GM19455 (cell line): ENCODE data around the gene PLEKHM3.

ENCODE experiments used
- ATAC-seq: cut with Tn5 transposase; IDR thresholded peaks from one replicate; pipeline ENCODE4 v1.9.1; 2021; ENCODE audit not compliant: unreplicated experiment

The PLEKHM3 gene, protein sequence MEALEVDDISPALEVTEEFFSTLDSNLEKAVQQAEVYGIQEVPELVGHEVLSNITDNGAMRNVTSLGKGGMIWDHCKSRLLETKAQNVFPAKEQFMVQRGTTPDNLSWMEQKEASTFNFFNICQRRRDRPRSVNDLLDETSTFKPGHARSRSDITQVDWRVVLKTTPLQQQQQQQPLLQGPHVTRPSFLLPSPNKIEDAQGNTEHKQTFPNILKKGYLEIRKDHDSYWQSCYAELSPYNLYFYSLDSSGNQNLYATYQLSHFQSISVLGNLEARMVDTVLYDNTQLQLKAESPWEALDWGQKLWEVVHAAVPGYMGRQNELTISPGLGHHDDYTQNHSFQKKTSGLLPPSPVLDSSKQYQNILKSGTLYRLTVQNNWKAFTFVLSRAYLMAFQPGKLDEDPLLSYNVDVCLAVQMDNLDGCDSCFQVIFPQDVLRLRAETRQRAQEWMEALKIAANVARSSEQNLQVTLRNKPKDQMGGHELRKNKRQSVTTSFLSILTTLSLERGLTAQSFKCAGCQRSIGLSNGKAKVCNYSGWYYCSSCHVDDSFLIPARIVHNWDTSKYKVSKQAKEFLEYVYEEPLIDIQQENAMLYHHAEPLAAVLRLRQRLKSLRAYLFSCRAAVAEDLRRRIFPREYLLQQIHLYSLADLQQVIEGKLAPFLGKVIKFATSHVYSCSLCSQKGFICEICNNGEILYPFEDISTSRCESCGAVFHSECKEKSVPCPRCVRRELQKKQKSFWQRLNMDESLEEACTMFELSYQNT

DNA sequence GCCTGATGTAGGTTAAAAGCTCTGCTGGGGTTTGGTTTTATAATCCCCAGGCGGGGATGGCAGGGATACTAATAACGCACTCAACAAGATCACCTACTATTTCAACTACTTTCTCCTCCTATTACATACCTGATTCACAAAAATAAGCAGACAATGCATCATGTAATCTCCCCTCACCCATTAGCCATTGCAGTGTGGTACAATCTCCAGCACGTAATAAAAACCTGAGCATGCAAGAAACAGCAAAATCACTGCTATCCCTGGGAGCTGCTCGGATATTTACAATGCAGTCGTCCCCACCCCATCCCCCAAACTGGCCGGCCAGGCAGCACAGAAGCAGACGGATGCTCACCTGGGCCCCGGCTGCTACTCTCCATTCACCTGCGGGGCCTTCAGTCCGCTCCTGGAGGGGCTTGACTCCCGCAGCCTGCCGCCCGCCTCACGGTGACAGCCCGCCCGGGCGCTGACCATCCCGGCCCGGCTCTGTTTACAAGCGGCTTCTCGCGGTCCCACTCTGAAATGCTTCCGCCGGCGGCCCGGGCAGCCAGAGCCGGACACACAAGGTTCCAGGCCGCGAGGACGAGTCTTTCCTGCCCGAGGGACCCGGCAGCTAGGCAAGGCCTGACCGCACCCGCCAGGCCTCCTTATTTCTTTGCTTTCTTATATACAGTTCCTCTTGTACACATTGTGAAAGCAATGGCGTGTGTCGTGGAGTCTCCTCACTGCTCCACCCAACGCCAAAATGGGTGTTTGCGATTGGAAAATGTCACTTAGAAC lies at the start of gene PLEKHM3:
Gene PLEKHM3, minus strand, starts transcription at position 491 of the 777 bp plus-strand sequence. CDS start 23,888 bp downstream, outside the sequence.
- peak; percentile 89 for ATAC-seq

DNA sequence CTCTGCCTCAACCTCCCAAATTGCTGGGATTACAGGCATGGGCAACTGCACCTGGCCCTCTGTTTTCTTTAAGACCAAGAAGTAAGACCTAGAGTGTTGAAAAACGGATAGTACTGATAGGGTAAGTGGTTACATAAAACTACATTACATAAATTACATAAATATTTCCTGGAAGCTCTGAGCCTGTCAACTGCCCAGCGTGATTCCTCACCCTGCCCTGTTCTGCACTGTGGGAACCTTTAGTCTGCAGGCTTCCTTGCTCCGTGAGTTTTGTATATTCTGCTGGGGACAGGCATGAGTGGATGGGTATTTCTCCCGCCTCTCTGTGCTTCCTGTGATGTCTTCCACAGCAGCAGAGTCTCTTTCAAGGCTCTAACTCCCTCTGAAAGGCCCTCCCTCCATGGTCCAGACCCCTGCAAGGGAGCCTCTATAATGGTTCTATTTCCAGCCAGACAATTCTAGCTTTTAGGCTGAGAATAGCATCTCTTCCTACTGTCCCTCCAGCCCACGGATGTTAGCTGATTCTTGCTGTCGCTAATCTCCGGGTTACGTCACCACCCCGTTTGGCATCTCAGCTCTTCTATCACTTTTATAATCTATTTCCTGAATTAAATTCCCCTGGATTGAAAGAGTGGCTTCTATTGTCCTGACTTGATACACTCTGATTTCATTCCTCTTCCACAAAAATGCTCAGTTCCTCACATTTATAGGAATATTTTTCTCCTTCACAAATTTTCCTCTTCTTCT lies 49.5 kb upstream of the PLEKHM3 start:
- no peak for ATAC-seq

DNA sequence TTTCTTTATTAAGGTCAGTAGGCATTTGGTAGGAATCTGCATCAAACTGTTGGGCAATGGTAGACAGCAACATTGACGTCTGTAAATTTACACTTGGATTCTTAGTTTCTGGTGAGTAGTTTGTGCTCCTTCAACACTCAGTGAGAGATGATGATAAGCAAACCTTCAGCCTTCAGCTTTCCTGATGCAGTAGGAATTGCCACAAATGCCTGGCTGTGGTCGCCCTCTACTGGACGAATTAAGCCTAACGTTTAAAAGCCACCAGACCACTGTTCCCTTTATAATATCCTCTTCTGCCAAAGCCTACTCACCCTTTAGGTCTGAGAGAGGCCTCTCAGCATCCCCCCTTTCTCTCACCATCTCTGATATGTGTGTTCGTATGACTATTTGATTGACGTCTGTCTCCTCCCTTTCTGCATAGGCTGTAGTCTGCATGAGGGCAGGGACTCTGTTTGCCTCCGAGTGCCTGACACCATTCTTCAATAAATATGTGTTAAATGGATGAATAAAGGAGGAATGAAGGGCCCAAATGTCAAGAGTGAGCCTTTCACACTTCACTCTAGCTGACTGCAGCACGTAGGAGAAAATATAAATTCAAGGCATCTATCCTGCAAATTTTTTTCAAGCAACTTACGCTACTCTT lies 47.0 kb upstream of the PLEKHM3 start:
- peak; percentile 86 for ATAC-seq

DNA sequence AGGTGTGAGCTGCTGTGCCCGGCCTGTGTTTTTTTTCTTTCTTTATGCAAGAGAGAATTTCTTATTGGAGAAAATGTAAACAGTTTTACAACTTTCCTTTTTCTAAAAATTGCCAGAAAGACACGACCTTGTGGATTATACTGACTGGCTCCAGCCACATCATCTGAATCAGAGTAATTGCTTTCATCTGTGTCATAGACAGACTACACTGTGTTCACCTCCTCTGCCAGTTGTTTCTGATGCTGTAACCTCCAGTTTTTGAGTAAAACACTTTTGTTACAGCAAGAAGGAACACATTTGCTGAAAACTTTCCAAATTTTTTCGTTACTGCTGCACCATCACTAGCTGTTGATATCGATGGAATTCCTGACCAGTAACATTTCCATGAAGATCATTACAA lies 43.9 kb upstream of the PLEKHM3 start:
- ATAC-seq: no peak

DNA sequence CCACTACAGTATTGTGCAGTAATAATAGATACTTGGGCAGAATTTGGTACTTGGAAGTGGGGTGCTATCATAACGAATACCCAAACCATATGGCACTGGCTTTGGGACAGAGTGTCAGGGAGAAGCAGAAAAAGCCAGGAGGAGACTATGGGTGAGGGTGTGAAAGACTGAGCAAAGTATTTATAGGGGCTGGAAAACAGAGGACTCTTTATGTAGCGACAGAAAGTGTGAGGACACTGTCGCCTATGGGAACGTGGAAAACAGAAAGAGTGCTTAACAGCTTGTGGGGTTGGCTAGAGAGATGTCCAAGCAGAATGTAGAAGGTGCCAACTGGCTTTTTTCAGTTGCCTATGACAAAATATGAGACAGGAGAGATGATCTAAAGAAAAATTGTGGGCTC lies 40.7 kb upstream of the PLEKHM3 start:
- no peak for ATAC-seq

DNA sequence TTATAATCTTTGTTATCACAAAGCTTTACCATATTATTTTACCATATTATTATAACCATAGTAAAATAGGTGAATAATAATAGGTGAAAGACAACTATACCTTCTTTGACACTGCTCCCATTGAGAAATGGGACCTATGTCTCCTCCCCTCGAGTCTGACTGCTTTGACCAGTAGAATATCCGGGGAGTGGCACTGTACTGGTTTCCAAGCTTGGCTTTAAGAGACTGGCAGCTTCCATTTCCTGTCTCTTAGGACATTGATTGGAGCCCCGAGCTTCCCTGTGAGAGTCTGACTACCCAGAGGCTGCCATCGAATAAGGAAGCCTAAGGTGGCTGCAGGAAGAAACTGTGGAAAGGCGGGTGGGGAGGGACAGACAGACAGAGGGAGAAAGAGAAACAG lies 40.1 kb upstream of the PLEKHM3 start:
- ATAC-seq: no peak

DNA sequence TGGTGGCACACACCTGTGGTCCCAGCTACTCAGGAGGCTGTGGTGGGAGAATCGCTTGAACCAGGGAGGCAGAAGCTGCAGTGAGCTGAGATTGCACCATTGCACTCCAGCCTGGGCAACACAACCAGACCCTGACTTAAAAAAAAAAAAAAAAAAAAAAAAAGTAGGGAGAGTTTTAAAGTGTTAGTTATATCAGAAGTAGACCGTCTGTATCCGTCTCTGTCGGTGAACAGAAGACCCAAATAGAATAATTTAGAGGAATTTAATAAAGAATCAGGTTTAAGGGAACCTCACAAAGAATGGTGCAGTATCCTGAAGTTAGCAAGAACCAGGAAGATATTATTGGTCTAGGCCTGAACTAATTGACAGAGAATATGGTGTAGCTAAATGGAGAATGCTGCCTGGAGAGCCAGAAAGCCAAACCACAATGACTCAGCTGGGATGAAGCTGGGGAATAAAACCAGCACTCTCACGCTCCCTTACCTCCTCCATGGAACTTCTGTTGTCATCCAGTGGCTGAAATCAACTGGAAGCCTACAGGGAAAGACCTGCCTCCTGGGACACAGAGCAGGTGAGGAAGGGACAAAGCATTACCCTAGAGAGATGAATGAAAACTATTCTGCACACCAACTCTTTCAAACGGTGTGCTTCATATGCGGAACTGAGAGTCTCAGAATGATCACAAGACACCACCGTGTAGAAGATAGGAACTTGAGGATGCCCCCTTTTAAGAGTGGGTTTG lies 39.1 kb upstream of the PLEKHM3 start:
- peak; percentile 90 for ATAC-seq

DNA sequence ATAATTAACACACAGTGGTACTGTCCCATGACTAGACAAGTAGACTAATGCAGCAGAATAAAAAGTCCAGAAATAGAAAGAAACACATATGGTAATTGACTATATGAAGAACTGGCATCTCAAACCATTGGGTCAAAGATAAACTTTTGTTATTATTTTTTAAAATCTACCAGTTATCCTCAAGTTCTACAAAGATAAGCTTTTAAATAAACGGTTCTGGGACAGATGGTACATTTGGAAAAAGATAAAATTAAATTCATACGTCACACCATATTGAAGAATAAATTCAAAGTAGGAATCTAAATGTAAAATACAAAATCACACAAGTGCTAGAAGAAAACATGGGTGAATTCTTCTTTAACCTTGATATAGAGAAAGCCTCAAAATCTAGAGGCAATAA lies 37.6 kb upstream of the PLEKHM3 start:
- ATAC-seq: no peak

DNA sequence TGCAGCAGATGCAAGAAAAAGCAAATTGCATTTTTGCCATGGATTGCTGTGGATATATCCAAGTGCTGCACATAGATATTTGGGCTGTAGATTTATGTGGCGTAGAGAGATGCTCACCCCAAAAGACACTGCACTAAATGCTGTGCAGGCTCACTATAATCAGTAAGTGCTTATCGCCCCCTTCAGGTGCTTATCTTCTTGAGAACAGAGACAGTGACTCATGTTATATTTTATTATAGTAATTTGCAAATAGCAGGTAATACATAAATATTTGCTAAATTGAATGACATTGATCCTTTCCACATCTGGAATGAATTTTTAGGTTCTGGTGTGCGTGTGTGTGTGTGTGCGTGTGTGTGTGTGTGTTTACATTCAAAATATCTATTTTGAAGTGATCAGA lies 36.8 kb upstream of the PLEKHM3 start:
- no peak for ATAC-seq

DNA sequence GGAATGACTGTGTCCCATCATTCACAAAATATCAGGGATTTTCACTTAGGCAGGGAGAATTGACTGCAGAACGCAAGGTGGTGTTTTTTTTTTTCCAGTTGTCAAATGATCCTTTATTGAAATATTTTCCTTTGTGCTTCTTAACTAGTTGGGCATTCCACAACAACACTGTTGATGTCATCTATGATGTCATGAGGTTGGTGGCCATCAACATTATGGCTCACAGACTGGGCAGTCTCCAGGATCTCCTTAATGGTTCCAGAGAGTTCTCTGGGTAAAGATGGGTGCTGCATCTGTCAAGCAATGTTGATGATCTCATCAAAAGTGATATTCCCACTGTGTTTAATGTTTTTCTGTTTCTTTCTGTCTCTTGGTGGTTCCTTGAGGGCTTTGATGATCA lies 31.8 kb upstream of the PLEKHM3 start:
- ATAC-seq: no peak

DNA sequence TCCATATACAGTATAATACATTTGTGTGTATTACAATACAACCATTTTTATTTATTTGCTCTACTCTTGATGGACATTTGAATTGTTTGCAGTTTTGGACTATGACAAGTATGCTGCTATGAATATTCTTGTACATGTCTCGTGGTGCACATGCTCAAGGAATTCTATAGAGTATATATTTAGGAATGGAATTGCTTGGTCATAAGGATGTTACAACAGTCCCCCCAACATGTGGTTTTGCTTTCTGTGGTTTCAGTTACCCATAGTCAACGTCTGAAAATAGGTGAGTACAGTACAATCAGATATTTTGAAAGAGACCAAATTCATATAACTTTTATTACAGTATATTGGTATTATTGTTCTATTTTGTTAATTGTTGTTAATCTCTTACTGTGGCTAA lies 24.1 kb upstream of the PLEKHM3 start:
- no peak for ATAC-seq

DNA sequence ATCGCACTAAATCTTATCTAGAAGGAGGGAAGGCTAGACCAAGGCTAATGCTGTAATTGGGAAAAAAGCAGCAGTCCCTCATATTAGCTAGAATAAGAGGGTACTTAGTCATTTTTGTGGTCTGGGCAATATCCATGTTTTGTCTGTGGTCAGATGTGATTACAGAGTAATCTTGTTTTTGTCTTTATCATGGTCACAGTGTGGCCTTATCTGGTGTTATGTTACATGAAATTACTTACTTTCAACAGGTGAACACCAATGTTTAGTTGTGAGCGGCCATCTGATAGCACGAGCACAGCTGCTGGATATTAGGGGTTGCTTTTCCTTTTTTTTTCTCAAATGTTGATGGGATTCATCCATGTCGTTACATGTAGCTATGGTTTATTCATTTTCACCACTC lies 23.7 kb upstream of the PLEKHM3 start:
- no peak for ATAC-seq

DNA sequence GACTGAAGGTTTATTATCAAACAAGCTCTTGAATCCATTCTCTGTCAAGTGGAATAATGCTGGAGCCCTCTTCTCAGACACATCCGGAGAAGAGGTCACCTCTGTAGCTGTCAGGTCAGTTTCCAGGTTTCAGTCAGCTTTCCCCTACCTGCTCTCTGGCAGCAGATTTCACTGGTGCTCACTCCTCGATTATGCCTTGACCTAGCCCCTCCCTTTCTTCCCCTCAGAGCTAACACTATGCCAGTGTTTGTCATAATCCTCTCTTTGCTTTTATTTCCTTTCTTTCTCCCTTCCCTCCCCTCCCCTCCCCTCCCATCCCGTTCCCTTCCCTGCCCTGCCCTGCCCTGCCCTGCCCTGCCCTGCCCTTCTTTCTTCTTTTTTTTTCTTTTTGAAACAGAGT lies 22.5 kb upstream of the PLEKHM3 start:
- ATAC-seq: no peak

DNA sequence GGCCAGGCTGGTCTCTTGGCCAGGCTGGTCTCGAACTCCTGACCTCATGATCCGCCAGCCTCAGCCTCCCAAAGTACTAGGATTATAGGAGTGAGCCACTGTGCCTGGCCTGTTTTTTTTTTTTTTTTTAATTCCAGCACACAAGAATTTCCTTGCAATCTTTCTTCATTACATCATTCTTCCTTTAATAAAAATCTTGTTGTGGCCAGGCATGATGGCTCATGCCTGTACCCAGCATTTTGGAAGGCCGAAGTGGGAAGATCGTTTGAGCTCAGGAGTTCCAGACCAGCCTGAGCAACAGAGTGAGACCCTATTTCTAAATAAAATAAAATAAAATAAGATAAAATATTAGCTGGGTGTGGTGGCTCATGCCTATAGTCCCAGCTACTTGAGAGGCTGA lies 21.4 kb upstream of the PLEKHM3 start:
- no peak for ATAC-seq

DNA sequence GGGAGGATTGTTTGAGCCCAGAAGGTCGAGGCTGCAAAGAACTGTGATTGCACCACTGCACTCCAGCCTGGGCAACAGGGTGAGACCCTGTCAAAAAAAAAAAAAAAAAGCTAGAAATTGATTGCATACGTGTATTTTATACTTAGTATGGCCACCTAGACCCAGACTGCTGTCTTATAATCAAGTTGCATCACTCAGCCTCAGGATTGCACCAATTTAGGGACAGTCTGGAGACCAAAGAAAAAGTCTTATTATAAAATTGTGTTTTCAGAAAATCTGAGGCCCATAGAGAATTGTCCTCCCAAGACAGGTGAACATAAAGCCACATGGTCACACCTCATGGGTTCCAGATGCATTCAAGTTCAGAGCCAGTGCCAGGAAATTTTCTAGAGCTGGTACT lies 17.1 kb upstream of the PLEKHM3 start:
- no peak for ATAC-seq

DNA sequence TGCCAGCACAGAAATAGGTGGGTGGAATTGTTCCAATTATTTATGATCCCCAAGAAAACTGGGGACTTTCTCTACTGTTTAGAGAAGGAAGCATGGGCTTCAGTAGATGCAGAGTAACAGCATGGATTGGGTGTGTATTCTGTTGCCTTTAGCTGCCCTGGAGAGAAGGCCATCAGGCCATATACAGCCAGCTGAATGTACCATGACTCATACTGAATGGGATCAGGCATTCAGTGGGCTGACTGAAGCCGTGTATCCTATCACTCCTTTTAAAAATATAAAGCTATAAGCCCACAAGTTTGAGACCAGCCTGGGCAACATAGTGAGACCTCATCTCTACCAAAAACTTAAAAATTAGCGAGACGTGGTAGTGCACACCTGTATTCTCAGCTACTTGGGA lies 16.7 kb upstream of the PLEKHM3 start:
- no peak for ATAC-seq

DNA sequence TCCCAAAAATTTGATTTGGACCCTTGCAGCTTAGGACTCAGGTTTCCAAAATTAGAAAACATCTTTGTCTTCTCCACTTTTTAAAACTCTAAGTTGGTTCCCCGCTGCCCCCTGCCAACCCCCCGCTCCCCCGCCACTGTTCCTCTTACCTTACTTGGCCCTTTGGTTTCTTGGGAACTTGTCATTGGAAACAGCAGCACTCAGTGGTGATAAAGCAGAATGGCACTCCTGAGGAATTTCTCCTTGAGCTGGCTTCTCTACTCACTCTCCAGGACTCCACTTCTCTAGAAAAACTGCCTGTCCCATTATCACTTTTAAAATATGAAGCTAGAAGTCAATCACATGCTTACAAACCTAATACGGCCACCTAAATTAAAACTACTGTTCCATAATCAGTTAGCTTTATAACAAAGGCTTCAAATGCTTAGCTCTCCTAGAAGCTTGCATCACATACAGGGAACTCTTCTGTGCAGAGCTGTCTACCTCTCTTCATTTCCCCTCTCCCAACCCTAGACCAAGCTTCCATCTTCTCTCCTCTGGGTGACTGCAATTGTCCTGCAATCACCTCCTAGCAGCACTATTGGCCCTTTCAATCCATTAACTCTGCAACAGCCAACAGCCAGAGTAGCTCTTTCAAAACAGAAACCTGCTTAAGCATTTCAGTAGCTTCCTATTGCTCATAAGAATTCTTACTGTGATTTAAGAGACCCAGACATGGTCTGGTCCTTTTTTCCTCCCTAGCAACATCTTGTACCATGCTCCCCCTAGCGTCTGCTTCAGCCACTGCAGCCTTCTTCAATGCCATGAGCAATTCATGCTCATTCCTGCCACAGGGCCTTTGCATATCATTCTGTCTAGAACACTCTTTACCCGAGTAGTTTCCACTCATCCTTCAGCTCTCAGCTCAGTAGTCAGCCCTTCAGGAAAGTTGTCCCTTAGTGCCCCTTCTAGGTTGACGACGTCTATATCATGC lies 15.2 kb upstream of the PLEKHM3 start:
- ATAC-seq: peak; percentile 86

DNA sequence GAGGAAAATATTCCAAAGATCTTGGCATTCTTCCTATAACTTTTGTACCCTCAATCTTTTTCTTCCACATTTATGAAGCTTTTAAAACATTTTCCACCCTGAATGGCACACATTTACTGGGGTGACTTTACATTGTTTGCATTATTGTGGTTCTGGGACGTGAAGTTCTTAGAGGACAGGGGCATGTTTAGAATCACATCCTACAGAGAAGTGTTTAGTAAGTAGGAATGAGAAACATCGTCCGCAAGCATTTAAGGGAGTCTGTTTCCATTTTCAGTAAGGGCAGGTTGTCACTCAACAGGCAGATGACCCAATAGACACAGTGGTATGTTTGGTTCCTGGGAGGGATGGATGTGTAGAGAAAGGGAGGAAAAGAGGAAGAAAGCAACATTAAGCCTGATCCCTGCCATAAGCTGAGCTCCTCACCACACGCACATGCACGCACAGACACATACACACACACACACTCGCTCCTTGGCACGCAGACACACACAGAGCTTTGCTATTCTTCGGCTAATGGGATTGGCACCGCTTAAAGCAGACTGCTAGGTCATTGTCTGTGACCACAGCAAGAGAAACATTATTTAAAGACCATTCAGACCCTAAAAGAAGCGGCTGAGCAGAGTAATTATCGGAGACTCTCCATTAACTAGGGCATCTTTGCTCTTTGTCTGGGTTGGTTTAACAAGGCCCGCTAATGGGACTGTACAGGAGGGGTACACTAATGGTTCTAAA lies 14.2 kb upstream of the PLEKHM3 start:
- ATAC-seq: no peak
